GM18520 (cell line): Measurements from ENCODE around the gene RIC8A.
"Not testable (repeated sequence)": the region's sequence is repeated elsewhere in the genome, so short reads cannot be mapped to it uniquely, and the experiment has no call there.

Experiments
- ATAC-seq: cut with Tn5 transposase; IDR thresholded peaks from one replicate; pipeline ENCODE4 v1.9.1; 2021; ENCODE audit not compliant: unreplicated experiment

The RIC8A gene

GRCh38 chr11:217704-218103 is 10.2 kb downstream of the RIC8A start:
- no peak for ATAC-seq

- no peak for ATAC-seq
These were observed 11.5 kb downstream of the RIC8A start for GRCh38 chr11:218815-219593.

GRCh38 chr11:220641-221215 is 13.2 kb downstream of the RIC8A start:
- ATAC-seq = not testable (repeated sequence)

DNA sequence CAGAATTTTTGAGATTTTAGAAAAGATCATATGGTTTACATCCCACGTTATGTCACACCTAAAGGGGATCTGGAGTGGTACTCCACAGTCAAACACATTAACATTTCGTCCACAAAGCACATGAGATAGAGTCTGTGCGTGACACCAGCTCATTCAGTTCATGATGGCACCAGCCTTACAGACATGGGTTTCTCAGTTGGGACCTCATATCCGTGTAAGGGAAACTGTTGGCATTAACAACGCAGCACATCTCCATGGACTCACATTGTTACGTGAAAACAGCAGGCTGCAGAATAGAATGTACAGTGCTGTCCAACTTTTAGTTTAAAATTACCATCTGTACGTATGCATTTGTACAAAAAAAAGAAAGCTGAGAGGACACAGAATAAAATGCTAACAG is 14.0 kb downstream of the RIC8A start:
- ATAC-seq = no peak

DNA sequence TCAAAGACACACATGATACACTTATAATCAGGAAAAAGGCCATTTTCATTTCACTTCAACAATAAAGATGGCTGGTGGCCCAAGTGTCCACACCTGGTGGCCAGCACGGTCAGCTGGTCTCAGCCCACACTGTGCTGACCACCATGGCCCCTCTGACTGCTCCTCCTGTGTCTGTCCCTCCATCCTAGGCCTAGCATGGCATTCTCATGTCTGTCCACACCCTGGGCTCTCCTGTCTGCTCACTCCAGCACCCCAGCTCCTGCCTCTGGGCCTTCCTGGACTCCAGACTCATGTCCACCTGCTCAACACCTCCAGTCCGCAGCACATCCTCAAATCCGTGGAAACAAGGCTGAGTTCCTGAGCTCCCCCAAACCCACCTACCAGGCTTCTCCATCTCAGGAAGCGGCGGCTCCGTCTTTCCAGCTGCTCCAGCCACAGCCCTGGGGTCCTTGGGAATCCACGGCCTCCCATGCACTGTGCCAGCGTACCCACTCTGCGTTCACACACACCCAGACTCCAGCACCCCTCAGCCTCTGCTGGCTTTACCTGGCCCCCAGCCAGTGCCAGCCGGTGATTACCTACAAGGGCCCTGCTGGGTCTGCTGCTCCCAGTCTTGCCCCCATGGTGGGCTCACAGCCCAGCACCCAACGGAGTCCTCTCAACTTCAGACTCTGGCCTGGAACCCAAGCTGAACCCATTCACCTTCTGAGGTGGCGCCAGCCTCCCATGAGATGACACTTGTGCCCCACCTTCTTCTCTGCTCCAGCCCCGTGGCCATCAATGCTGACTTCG is 14.7 kb downstream of the RIC8A start:
- no peak for ATAC-seq

DNA sequence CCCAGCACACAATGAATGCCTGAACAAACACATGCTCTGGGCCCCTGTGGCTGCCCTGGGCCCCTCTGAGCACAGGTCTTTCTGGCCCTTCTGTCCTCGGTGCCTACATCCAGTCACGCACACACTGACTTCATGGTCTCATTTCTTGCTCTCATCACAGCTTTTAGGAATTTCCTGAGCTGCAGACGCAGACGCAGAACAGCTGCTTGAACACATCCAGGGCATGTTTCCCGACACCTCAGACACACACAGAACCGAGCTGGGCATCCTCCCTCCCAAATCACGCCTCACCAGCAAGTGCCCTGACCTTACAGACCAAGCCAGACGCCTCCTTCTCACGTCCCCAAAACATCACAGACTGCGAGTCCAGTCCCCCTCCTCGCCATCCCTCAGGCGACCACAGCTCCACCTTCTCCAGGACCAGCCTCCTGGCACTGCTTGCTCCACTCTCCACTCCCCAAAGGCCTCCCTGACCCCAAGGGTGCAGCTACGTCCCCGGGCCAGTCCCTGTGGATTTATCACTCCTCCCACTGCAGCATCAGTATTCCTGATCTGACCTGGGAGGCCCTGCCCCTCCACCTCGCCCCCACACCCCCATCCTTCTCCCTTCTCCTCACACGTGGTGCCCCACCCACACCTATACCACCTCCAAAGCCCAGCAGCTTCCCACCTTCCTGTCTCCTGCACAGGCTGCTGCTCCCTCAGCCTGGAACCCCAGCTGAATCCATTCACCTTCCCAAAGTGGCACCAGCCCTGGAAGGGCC is 15.7 kb downstream of the RIC8A start:
- ATAC-seq = no peak

DNA sequence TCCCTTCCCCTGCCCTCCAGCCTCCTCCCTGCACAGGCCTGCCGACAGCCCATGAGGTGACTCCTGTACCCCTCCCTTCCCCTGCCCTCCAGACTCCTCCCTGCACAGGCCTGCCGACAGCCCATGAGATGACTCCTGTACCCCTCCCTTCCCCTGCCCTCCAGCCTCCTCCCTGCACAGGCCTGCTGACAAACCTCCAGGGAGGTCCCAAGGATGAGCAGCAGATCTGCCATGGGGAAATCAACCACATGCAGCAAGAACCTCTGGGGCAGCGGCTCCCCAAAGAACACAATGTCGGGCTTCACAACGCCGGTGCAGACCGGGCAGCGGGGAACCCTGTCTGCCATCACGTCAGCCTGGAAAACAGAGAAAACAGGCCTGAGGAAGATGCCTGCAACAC is 16.4 kb downstream of the RIC8A start:
- no peak for ATAC-seq

DNA sequence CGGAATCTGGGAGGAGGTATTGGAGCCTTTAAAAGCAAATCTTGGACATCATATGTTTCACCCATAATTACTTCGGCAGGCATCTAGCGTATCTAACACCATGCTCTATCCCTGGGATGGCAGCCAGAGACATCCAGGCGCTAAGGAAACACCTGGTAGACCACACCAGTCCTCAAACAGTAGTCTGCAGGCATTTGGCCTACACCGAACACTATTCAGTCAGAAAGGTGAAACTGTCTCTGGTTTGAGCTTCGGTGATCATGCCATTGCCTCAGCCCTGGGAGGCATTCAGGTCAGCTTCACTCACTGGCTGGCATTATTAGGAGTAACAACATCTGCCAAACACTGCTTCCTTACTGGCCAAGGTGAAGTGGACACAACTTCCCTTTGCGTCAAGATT is 16.9 kb downstream of the RIC8A start:
- no peak for ATAC-seq

GRCh38 chr11:225734-226453 is 18.4 kb downstream of the RIC8A start:
- ATAC-seq = peak; percentile 87

DNA sequence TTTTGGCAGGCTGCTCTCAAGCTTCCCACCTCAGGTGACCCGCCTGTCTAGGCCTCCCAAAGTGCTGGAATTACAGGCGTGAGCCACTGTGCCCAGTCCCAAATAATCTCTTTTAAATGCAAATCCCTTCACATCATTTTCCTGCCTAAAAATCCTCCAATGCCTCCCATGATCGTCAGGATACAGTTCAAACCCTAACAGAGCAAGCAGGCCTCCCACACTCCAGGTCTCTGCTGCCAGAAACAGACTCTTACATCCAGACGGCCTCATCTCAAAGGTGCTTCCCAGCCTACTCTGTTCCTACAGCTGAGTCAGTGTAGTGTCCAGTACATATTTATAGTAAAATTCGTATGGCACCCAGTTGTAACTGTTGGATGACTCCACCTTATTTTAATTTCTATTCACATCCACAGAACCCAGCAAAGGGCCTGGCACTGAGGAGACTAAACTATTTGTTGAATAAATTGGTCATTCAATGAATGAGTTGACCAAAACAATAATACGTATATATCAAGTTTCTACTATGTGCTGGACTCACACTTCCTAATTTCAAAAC is 20.4 kb downstream of the RIC8A start:
- ATAC-seq = no peak

- no peak for ATAC-seq
These were observed 22.9 kb downstream of the RIC8A start for GRCh38 chr11:230431-230830.

GRCh38 chr11:232783-233565 is 25.5 kb downstream of the RIC8A start:
- ATAC-seq = no peak

- no peak for ATAC-seq
These were observed 27.7 kb downstream of the RIC8A start for GRCh38 chr11:235180-235579.

DNA sequence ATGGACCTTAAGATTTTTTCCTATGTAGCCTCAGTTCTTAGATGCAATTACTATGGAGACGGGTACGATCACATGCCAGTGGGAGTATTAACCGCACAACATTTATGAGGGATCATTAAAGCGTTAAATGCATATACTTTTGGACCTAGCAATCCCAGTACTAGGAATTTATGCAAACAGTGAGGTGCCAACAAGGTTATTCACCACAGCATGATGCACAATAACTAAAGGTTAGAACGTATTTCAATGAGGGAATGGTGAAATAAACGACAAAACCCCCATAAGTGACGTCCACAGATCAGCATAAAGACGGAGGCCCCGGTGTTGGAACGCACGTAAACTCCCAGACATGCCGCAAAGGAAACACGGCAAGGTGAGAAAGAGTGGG is 28.1 kb downstream of the RIC8A start:
- no peak for ATAC-seq

DNA sequence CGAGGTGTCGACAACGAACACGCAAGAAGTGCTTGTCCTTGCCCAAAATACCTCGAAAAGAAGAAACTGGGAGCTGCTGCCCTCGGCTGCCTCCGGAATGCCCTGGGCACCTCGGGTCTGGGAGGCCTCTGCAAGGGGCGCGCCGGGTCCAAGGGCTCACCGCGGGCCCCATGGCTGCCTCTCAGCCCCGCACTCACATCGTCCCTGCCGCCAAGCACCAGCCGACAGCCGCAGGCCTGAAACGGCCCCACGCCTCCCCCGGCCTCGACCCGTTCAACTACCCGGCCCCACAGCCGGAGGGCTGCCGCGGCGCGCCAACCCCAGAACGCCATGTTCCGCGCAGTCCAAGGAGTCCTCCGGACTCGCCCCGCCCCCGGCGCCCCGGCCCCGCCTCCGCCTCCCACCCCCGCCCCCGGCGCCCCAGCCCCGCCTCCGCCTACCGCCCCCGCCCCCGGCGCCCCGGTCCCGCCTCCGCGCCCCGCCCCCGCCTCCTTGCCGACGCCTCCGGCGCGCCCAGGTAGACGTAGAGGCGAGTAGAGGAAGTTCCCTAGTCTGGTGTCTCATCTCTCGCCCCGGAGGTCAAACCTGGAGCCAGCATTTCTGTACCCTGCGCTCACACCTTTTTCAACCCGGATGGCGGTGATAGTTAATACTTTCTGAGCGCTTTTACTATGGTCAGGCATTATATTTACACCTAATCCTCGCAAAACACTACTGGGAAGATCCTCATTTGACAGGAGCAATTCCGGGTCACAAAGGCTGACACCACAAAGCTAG is 28.7 kb downstream of the RIC8A start, which contains the start of gene SIRT3:
TSS of gene SIRT3 (minus strand) at position 346 of the 777 bp plus-strand sequence. CDS start at position 332, 14 bp downstream.
- ATAC-seq = peak; percentile 62

DNA sequence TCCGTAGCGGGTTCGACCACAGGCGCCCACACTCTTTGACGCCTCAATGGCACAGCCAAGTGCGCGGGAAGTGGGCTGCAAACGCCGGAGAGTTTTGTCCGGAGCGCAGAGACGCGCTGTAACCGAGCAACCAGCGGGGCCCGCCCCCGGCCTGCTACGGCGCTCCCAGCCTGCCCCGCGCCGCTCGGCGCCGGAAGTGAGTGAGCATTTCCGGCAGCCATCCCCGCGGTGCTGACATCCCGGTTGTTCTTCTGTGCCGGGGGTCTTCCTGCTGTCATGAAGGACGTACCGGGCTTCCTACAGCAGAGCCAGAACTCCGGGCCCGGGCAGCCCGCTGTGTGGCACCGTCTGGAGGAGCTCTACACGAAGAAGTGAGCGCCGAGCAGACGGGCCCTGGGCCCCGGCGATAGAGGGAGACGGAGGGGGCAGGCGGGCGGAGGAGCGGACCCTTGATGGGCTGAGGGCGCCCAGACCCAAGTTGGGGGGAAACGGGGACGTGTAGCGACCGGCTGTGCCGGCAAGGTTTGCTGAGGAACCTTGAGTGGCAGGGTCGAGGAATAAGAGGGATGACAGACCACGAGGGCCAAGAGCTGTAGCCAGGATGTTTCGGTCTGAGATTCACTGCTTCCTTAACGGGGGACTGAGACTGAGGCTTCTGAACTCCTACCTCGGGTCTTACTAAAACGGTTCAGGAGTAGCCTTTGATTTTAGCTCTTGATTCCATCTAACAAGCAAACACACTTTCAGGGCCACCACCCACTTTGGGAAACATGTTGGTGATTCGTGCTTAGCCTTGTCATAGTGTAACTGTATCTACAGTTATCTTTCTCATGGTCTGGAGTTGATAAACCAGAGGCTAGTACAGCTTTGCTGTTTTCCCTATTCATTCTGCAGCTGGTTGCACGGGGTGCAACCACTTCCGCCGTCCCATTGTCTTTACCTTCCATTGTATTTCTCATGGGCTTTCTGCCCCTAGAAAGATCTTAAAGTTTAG is 29.6 kb downstream of the RIC8A start, which contains the start of gene PSMD13:
TSS of gene PSMD13 (plus strand) at position 203 of the 994 bp plus-strand sequence. CDS start at position 277, 74 bp downstream.
- peak; percentile 66 for ATAC-seq

DNA sequence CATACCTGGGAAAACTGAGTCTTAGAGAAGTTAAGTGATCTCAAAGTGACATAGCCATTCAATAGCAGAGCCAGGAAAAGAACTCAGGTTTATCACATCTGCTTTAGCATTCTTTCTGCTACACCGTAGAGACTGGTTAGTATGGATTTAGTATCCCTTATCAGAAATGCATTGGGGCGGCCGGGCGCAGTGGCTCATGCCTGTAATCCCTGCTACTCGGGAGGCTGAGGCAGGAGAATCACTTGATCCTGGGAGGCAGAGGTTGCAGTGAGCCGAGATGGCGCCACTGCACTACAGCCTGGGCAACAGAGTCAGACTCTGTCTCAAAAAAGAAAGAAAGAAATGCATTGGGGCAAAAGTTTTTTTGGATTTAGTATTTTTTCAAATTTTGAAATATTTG is 30.8 kb downstream of the RIC8A start:
- not testable (repeated sequence) for ATAC-seq
